KMS-11 (cell line): Measurements from ENCODE around the gene COL7A1.

ENCODE experiments used
- H2AFZ ChIP-seq: fragments of 200-600 bp; sonication (generic); 2 replicates; pipeline ENCODE4 v1.6.1; 2016; ENCODE audit warnings: antibody characterized with exemption, mixed run types, low read depth
- H3K27ac ChIP-seq: fragments of 200-600 bp; sonication (generic); 2 replicates; pipeline ENCODE4 v1.6.1; 2016; ENCODE audit warnings: mild to moderate bottlenecking, mixed run types
- H3K27me3 ChIP-seq: fragments of 200-600 bp; sonication (generic); 2 replicates; pipeline ENCODE4 v1.6.1; 2017; ENCODE audit warnings: mild to moderate bottlenecking, low read depth, mixed run types, moderate library complexity; ENCODE audit not compliant: insufficient read depth
- H3K36me3 ChIP-seq: fragments of 200-600 bp; sonication (generic); 2 replicates; pipeline ENCODE4 v1.6.1; 2017; ENCODE audit warnings: mild to moderate bottlenecking, mixed run types; ENCODE audit not compliant: insufficient read depth
- H3K4me1 ChIP-seq: fragments of 200-600 bp; sonication (generic); 2 replicates; pipeline ENCODE4 v1.6.1; 2016; ENCODE audit warnings: mild to moderate bottlenecking, low read depth, mixed run types; ENCODE audit not compliant: poor library complexity, severe bottlenecking
- H3K4me2 ChIP-seq: fragments of 200-600 bp; sonication (generic); 2 replicates; pipeline ENCODE4 v1.7.0; 2016; ENCODE audit warnings: mild to moderate bottlenecking, mixed run types
- H3K4me3 ChIP-seq: fragments of 200-600 bp; sonication (generic); IDR thresholded peaks from 2 replicates; pipeline ENCODE4 v1.6.1; 2017; ENCODE audit warnings: low read depth, low read length, mixed read lengths; ENCODE audit not compliant: insufficient read depth
- H3K79me2 ChIP-seq: fragments of 200-600 bp; sonication (generic); 2 replicates; pipeline ENCODE4 v1.6.1; 2016; ENCODE audit warnings: low read depth, mixed run types; ENCODE audit not compliant: insufficient read depth
- H3K9ac ChIP-seq: fragments of 200-600 bp; sonication (generic); 2 replicates; pipeline ENCODE4 v1.6.1; 2016; ENCODE audit warnings: mild to moderate bottlenecking, mixed run types
- H4K20me1 ChIP-seq: fragments of 200-600 bp; sonication (generic); 2 replicates; pipeline ENCODE4 v1.6.1; 2016; ENCODE audit warnings: mild to moderate bottlenecking, mixed run types; ENCODE audit not compliant: insufficient read depth
- CTCF ChIP-seq: fragments of 200-600 bp; sonication (generic); conservative IDR thresholded peaks from 2 replicates; pipeline ENCODE4 v1.6.1; 2017; ENCODE audit warnings: low read depth, mild to moderate bottlenecking, antibody characterized with exemption, low read length, moderate library complexity, mixed read lengths

The COL7A1 gene

GRCh38 chr3:48592519-48593087 lies 2.5 kb downstream of the COL7A1 start:
- Histone ChIP-seq H3K9ac (no peak overlapping the region), H3K4me1 (no peaks in the 10 kb centered on the region), H3K27ac (no peak overlapping the region), H3K36me3 (no peaks in the 10 kb centered on the region), H3K27me3 (peaks cover 11% of the 10 kb centered on the region; the same call in 1 of the 2 replicates), H4K20me1 (no peaks in the 10 kb centered on the region), H3K79me2 (no peaks in the 10 kb centered on the region), H2AFZ (no peak overlapping the region), H3K4me2 (no peak overlapping the region), H3K4me3 (no peak overlapping the region)
- no peak for TF ChIP-seq CTCF

GRCh38 chr3:48591886-48592518 lies 3.1 kb downstream of the COL7A1 start:
- no peak for TF ChIP-seq CTCF
- Histone ChIP-seq H3K4me1 (no peaks in the 10 kb centered on the region), H3K27me3 (peaks cover 11% of the 10 kb centered on the region; the same call in 1 of the 2 replicates), H4K20me1 (no peaks in the 10 kb centered on the region), H2AFZ (no peak overlapping the region), H3K36me3 (no peaks in the 10 kb centered on the region), H3K9ac (no peak overlapping the region), H3K27ac (no peak overlapping the region), H3K4me2 (no peak overlapping the region), H3K4me3 (no peak overlapping the region), H3K79me2 (no peaks in the 10 kb centered on the region)

GRCh38 chr3:48591436-48591835 lies 3.7 kb downstream of the COL7A1 start:
- no peak for TF ChIP-seq CTCF
- Histone ChIP-seq H3K79me2 (no peaks in the 10 kb centered on the region), H3K4me3 (no peak overlapping the region), H4K20me1 (no peaks in the 10 kb centered on the region), H3K27ac (no peak overlapping the region), H3K9ac (no peak overlapping the region), H3K27me3 (peaks cover 13% of the 10 kb centered on the region; the same call in 1 of the 2 replicates), H3K4me2 (no peak overlapping the region), H2AFZ (no peak overlapping the region), H3K36me3 (no peaks in the 10 kb centered on the region), H3K4me1 (no peaks in the 10 kb centered on the region)

- no peaks in the 10 kb centered on the region for H3K36me3 ChIP-seq
- no peak overlapping the region for H3K4me3 ChIP-seq
- no peak overlapping the region for H3K9ac ChIP-seq
Observed at GRCh38 chr3:48588230-48588629, 6.9 kb downstream of the COL7A1 start.

More at GRCh38 chr3:48588230-48588629, 6.9 kb downstream of the COL7A1 start:
- Histone ChIP-seq H4K20me1 (no peaks in the 10 kb centered on the region), H3K4me1 (no peaks in the 10 kb centered on the region), H3K27ac (no peak overlapping the region), H3K27me3 (peaks cover 16% of the 10 kb centered on the region; the same call in 1 of the 2 replicates), H3K4me2 (no peak overlapping the region), H2AFZ (no peak overlapping the region), H3K79me2 (no peaks in the 10 kb centered on the region)
- TF ChIP-seq CTCF, result no peak
